ENCODE data around the gene SLC22A23. TPM values are rescaled to one million over a fixed set of nuclear protein-coding genes. Genes with fewer than 3 reads are reported as not detected.

Gene SLC22A23
- total RNA-seq, 2 donors from 2014 or later: 85.7 to 89.5 TPM

DNA sequence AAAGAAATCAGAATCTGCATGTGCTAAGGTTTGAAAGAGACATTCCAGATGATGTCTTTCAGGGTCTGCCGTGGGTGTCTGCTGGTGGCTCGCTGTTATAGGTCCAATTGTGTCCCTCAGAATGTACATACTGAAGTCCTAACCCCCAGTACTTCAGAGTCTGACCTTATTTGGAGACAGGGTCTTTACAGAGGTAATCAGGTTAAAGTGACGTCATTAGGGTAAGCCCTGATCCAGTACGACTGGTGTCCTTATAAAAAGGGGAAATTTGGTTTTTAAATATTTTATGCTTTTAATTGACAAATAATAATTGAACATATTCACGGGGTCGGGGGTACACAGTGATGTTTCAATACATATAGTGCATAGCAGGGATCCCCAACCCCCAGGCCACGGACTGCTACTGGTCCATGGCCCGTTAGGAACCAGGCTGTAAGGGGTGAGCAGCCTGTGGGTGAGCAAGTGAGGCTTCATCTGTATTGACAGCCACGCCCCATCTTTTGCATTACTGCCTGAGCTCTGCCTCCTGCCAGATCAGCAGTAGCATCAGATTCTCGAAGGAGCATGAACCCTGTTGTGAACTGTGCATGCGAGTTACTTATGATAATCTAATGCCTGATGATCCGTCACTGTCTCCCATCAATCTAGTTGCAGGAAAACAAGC lies 33.2 kb upstream of the SLC22A23 start:
- Histone ChIP-seq H3K4me3 (no peak overlapping the region), H3K9ac (ENCODE audit: low read depth in 2 of 2, low read length in 2 of 2) (no peak overlapping the region), H3K9me3 (no peaks in the 10 kb centered on the region), H3K36me3 (no peaks in the 10 kb centered on the region), H3K4me1 (no peaks in the 10 kb centered on the region), H3K27ac (no peak overlapping the region), H3K27me3 (no peaks in the 10 kb centered on the region)
- TF ChIP-seq, protein P1, sequence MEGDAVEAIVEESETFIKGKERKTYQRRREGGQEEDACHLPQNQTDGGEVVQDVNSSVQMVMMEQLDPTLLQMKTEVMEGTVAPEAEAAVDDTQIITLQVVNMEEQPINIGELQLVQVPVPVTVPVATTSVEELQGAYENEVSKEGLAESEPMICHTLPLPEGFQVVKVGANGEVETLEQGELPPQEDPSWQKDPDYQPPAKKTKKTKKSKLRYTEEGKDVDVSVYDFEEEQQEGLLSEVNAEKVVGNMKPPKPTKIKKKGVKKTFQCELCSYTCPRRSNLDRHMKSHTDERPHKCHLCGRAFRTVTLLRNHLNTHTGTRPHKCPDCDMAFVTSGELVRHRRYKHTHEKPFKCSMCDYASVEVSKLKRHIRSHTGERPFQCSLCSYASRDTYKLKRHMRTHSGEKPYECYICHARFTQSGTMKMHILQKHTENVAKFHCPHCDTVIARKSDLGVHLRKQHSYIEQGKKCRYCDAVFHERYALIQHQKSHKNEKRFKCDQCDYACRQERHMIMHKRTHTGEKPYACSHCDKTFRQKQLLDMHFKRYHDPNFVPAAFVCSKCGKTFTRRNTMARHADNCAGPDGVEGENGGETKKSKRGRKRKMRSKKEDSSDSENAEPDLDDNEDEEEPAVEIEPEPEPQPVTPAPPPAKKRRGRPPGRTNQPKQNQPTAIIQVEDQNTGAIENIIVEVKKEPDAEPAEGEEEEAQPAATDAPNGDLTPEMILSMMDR (IDR thresholded peaks at IDR 0.05): no peak
- intact Hi-C loops (cut with DNase I): no loop called here
- no peak for DNase-seq

DNA sequence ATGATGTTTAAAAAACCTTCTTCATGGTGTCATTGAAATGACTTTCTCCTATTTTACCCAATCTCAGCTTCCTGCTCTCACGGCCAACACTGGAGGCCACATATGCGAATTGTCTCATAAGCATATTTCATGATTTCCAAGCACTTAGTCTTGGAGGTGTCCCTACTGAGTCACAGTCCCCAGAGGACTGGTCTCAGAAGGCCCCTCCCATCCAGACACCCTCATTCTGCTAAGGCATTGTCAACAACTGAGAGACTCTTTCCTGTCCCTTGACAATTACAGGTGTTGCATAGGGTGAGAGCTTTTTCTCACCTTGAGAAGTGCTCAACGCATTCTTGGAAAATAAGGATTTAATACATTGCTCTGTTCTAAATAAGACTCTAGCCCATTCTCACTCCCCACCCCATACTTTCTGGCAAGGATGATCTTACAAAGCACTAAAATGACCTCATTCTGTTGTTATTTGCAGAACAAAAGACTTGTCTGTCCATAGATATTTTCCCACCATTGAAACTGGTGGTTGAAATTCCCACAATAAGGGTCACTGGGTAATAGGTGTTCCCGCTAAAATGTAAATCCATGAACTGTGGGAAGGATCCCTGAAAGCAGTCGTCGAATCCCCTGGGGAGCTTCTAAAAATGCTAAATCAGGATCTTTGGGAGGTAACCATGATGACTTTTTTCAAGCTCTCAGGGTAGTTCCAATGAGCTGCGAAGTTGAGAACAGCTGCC lies 32.3 kb upstream of the SLC22A23 start:
- H3K4me3 ChIP-seq: no peak overlapping the region
- TF ChIP-seq, protein P1 (IDR thresholded peaks at IDR 0.05): no peak
- no peak overlapping the region for H3K27ac ChIP-seq
- intact Hi-C loops (cut with DNase I): no loop called here
- no peak for DNase-seq
- H3K27me3 ChIP-seq: no peaks in the 10 kb centered on the region
- no peaks in the 10 kb centered on the region for H3K4me1 ChIP-seq
- no peaks in the 10 kb centered on the region for H3K9me3 ChIP-seq
- no peaks in the 10 kb centered on the region for H3K36me3 ChIP-seq
- no peak overlapping the region for H3K9ac ChIP-seq (ENCODE audit: low read depth in 2 of 2, low read length in 2 of 2)

DNA sequence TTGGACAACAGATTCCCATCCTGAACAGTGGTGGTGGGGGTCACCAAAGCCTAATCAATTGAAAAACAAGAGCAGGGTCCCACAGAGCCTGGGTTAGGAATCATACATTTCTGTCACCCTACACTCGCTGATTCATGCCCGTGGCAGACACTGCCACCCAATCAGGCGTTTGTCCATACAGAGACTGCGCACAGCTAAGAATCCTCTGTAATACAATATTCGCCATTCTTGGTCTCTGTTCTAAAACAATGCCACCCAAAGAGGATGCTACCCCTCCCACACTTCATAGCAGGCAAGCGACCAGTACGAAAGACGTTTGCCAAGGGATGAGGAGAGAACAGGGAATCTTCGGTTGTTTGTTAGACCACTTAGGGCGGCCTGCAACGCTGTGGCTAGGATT lies 28.1 kb upstream of the SLC22A23 start:
- intact Hi-C loops (cut with DNase I): no loop called here
- Histone ChIP-seq H3K4me1 (no peaks in the 10 kb centered on the region), H3K27ac (no peak overlapping the region), H3K9me3 (no peaks in the 10 kb centered on the region), H3K4me3 (no peak overlapping the region), H3K9ac (ENCODE audit: low read depth in 2 of 2, low read length in 2 of 2) (no peak overlapping the region), H3K36me3 (no peaks in the 10 kb centered on the region), H3K27me3 (no peaks in the 10 kb centered on the region)
- DNase-seq: no peak
- TF ChIP-seq, protein P1 (IDR thresholded peaks at IDR 0.05): no peak

DNA sequence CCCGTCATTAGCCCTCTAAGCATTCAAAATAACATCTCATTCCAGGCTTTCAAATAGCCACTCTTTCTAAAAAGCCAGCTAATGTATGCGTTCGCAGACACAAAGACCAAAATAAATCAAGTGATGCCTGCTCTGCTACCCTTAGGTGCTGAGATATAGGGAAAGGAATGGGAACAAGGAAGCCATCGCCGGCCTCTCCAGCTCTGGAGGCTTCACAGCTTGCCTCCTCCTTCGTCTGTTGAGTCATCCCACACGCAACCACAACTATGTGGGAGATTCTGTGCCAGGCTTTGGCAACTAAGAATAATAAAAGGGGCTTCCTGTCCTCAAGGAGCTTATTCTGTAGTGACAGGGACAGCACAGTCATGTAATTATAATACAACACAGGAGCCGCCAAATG lies 27.3 kb upstream of the SLC22A23 start:
- Histone ChIP-seq H3K9ac (ENCODE audit: low read depth in 2 of 2, low read length in 2 of 2) (no peak overlapping the region), H3K36me3 (no peaks in the 10 kb centered on the region), H3K4me1 (no peaks in the 10 kb centered on the region), H3K27ac (no peak overlapping the region), H3K9me3 (no peaks in the 10 kb centered on the region), H3K4me3 (no peak overlapping the region), H3K27me3 (no peaks in the 10 kb centered on the region)
- intact Hi-C loops (cut with DNase I): no loop called here
- TF ChIP-seq, protein P1 (IDR thresholded peaks at IDR 0.05): no peak
- no peak for DNase-seq

DNA sequence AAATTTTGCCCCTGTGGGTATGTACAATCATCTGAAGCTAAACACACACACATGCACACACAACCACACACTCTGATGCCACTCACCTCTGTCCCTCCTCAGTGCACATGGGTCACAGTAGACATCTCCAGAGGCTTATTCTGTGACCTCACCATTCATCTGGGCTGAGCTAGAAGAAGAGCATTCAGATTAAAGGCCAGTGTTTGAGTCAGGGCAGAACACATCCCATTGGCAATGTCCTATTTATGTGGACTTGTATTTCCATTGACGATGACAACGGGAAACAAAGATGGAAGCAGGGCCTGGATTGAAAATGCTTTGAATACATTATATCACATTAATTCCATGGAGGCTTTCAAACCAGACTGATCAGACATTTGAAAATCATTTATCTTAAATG lies 26.8 kb upstream of the SLC22A23 start:
- intact Hi-C loops (cut with DNase I): no loop called here
- H3K9me3 ChIP-seq: no peaks in the 10 kb centered on the region
- no peak overlapping the region for H3K27ac ChIP-seq
- H3K4me3 ChIP-seq: no peak overlapping the region
- no peak for DNase-seq
- TF ChIP-seq, protein P1 (IDR thresholded peaks at IDR 0.05): no peak
- no peaks in the 10 kb centered on the region for H3K4me1 ChIP-seq
- no peaks in the 10 kb centered on the region for H3K36me3 ChIP-seq
- H3K9ac ChIP-seq (ENCODE audit: low read depth in 2 of 2, low read length in 2 of 2): no peak overlapping the region
- H3K27me3 ChIP-seq: no peaks in the 10 kb centered on the region

Measured in colonic mucosa (tissue), 4 donors.